ENCODE results near the gene SMYD4. TPM values are rescaled to one million over a fixed set of nuclear protein-coding genes. Genes with fewer than 3 reads are reported as not detected.

Gene SMYD4
- total and polyA plus RNA-seq, 4 donors, result 2.4 to 19.2 (median 12.2) TPM

DNA sequence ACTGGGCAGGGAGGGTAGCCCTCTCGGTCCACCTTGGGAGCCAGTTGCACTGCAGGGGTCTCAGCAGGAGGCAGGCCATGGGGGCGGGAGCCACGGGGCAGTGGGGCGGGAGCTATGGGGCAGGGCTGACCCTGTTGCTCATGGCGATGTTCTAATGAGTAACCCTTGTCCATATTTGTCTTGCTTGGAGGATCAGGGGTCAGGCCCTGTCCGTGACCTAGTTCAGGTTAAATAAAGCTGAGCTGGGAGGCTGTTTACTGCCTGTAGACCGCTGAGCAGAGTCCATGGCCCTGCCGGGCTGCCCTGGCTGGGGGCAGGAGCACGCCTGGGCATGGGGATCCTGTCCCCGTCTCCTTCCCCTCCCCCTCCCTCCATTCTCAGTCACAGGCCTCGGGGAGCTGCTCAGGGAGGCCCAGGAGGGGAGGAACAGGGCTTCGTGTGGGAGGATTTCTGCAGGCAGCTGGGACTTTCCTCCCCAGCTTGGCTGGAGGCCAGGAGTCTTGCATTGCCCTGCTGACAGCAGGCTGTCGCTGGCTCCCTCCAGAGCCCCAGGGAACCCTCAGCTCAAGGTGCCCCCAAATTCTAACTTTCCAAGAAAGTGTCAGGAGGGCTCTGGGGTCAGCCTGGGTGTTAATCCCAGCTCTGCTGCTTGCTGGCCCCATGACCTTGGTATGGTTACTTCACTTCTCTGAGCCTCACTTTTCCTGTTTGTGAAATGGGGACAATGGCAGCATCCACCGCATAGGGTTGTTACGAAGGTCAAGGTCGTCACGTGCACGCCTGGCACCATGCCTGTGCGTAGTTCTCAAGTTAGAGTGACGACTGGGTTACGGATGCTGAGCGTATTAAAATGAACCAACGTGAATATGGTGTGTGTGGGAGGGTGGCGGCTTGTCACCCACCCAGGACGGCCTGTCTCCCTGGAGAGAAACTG is 93.1 kb downstream of the SMYD4 start:
- WGBS, 2 donors, result 74% methylated on average over 24 to 25 of the region's 25 CpGs
- H3K36me3 ChIP-seq (ENCODE audit: control insufficient read depth in 1 of 2, insufficient read depth in 2 of 2, low read length in 1 of 2), result peaks cover 0 to 1% of the 10 kb centered on the region in 2 donors

GRCh38 chr17:1735834-1736347 is 93.8 kb downstream of the SMYD4 start:
- ATAC-seq (ENCODE audit: low FRiP score) (peak; percentile 5), DNase-seq (no peak)
- H3K27me3 ChIP-seq (ENCODE audit: control insufficient read depth in 1 of 2, insufficient read depth in 2 of 2, low read length in 1 of 2), result no peaks in the 10 kb centered on the region
- 87 to 88% methylated on average over 17 of the region's 17 CpGs for WGBS, 2 donors
- no peak overlapping the region for H3K4me3 ChIP-seq (ENCODE audit: low read length in 2 of 2)
- no peak overlapping the region for H3K27ac ChIP-seq (ENCODE audit: low read depth in 1 of 2, low read length in 2 of 2)
- intact Hi-C loops (cut with DNase I), result no loop called here
- H3K4me1 ChIP-seq (ENCODE audit: control insufficient read depth in 1 of 2, insufficient read depth in 2 of 2, low read length in 2 of 2), result no peaks in the 10 kb centered on the region
- no peaks in the 10 kb centered on the region for H3K9me3 ChIP-seq (ENCODE audit: control insufficient read depth, low read length)
- H3K36me3 ChIP-seq (ENCODE audit: control insufficient read depth in 1 of 2, insufficient read depth in 2 of 2, low read length in 1 of 2), result peaks cover 0 to 1% of the 10 kb centered on the region in 2 donors

More for the DNA sequence above, 93.1 kb downstream of the SMYD4 start:
- peak; percentile 27 for ATAC-seq (ENCODE audit: low FRiP score)
- DNase-seq, result peak in 1 of 2 donors; percentile 84
- intact Hi-C loops (cut with DNase I), result no loop called here
- Histone ChIP-seq H3K9me3 (ENCODE audit: control insufficient read depth, low read length) (no peaks in the 10 kb centered on the region), H3K27ac (ENCODE audit: low read depth in 1 of 2, low read length in 2 of 2) (no peak overlapping the region), H3K4me3 (ENCODE audit: low read length in 2 of 2) (no peak overlapping the region), H3K27me3 (ENCODE audit: control insufficient read depth in 1 of 2, insufficient read depth in 2 of 2, low read length in 1 of 2) (no peaks in the 10 kb centered on the region), H3K4me1 (ENCODE audit: control insufficient read depth in 1 of 2, insufficient read depth in 2 of 2, low read length in 2 of 2) (no peaks in the 10 kb centered on the region)

- H3K27me3 ChIP-seq (ENCODE audit: control insufficient read depth in 1 of 2, insufficient read depth in 2 of 2, low read length in 1 of 2), result no peaks in the 10 kb centered on the region
- intact Hi-C loops (cut with DNase I), result no loop called here
- no peaks in the 10 kb centered on the region for H3K9me3 ChIP-seq (ENCODE audit: control insufficient read depth, low read length)
- H3K27ac ChIP-seq (ENCODE audit: low read depth in 1 of 2, low read length in 2 of 2), result no peak overlapping the region
- H3K4me3 ChIP-seq (ENCODE audit: low read length in 2 of 2), result no peak overlapping the region
- no peak for DNase-seq
- no peak for ATAC-seq (ENCODE audit: low FRiP score)
- H3K4me1 ChIP-seq (ENCODE audit: control insufficient read depth in 1 of 2, insufficient read depth in 2 of 2, low read length in 2 of 2), result no peaks in the 10 kb centered on the region
- 96 to 97% methylated on average over 10 of the region's 10 CpGs for WGBS, 2 donors
- H3K36me3 ChIP-seq (ENCODE audit: control insufficient read depth in 1 of 2, insufficient read depth in 2 of 2, low read length in 1 of 2), result peaks cover 0 to 1% of the 10 kb centered on the region in 2 donors
These were observed 94.3 kb downstream of the SMYD4 start for GRCh38 chr17:1735418-1735817.

- no peaks in the 10 kb centered on the region for H3K9me3 ChIP-seq (ENCODE audit: control insufficient read depth, low read length)
- H3K4me1 ChIP-seq (ENCODE audit: control insufficient read depth in 1 of 2, insufficient read depth in 2 of 2, low read length in 2 of 2), result no peaks in the 10 kb centered on the region
- H3K27ac ChIP-seq (ENCODE audit: low read depth in 1 of 2, low read length in 2 of 2), result no peak overlapping the region
- no peak for DNase-seq
- no peak overlapping the region for H3K4me3 ChIP-seq (ENCODE audit: low read length in 2 of 2)
- WGBS, 2 donors, result 95 to 96% methylated on average over 37 to 38 of the region's 38 CpGs
- intact Hi-C loops (cut with DNase I), result no loop called here
- H3K27me3 ChIP-seq (ENCODE audit: control insufficient read depth in 1 of 2, insufficient read depth in 2 of 2, low read length in 1 of 2), result no peaks in the 10 kb centered on the region
- ATAC-seq (ENCODE audit: low FRiP score), result no peak
- H3K36me3 ChIP-seq (ENCODE audit: control insufficient read depth in 1 of 2, insufficient read depth in 2 of 2, low read length in 1 of 2), result peaks cover 0 to 1% of the 10 kb centered on the region in 2 donors
These were observed 95.9 kb downstream of the SMYD4 start for GRCh38 chr17:1733759-1734158.

DNA sequence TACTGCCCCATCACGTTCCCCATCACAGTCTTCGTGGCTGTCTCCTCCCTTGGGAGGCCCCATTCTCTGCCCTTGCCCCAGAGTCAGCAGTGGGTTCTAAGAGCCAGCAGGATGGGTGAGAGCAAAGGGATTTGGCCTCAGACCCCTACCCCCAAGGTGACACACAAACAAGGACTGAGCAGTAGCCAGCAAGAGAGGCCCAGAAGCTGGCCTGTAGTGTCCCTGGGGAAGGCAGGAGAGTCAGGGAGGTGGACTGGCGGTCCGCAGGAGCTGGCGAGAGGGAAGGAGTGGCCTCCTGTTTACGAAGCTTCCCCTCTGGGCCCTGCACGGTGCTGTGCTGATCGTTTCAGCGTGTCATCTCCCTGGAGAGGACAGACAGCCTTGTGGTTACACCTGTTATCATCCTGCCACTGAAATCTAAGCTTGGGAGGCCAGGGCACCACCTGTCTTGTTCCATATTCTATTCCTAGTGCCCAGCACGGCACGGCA is 96.8 kb downstream of the SMYD4 start:
- DNase-seq, result no peak
- ATAC-seq (ENCODE audit: low FRiP score), result no peak
- H3K36me3 ChIP-seq (ENCODE audit: control insufficient read depth in 1 of 2, insufficient read depth in 2 of 2, low read length in 1 of 2), result peaks cover 0 to 1% of the 10 kb centered on the region in 2 donors
- H3K27ac ChIP-seq (ENCODE audit: low read depth in 1 of 2, low read length in 2 of 2), result no peak overlapping the region
- H3K27me3 ChIP-seq (ENCODE audit: control insufficient read depth in 1 of 2, insufficient read depth in 2 of 2, low read length in 1 of 2), result no peaks in the 10 kb centered on the region
- intact Hi-C loops (cut with DNase I), result no loop called here
- no peaks in the 10 kb centered on the region for H3K4me1 ChIP-seq (ENCODE audit: control insufficient read depth in 1 of 2, insufficient read depth in 2 of 2, low read length in 2 of 2)
- 77 to 88% methylated on average over 11 of the region's 11 CpGs for WGBS, 2 donors
- no peaks in the 10 kb centered on the region for H3K9me3 ChIP-seq (ENCODE audit: control insufficient read depth, low read length)
- no peak overlapping the region for H3K4me3 ChIP-seq (ENCODE audit: low read length in 2 of 2)

GRCh38 chr17:1732241-1732832 is 97.4 kb downstream of the SMYD4 start:
- H3K36me3 ChIP-seq (ENCODE audit: control insufficient read depth in 1 of 2, insufficient read depth in 2 of 2, low read length in 1 of 2), result peaks cover 0 to 1% of the 10 kb centered on the region in 2 donors

DNA sequence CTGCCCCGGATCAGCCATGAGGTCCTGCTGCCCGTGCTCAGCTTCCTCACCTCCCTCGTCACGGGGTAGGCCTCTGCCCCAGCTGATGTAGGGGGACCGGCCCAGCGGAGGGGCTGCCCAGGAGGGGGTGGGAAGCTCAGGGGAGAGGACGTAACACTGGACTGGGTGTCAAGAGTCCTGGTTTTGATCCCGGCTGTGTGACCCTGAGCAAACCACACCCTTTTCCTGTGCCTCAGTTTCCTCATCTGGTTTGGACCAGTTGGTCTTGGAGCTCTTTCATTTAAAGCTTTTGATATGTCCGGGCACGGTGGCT is 98.6 kb downstream of the SMYD4 start:
- intact Hi-C loops (cut with DNase I), result no loop called here
- H3K9me3 ChIP-seq (ENCODE audit: control insufficient read depth, low read length), result no peaks in the 10 kb centered on the region
- 86 to 93% methylated on average over 10 of the region's 10 CpGs for WGBS, 2 donors
- no peak for DNase-seq
- no peak for ATAC-seq (ENCODE audit: low FRiP score)
- no peak overlapping the region for H3K27ac ChIP-seq (ENCODE audit: low read depth in 1 of 2, low read length in 2 of 2)
- H3K27me3 ChIP-seq (ENCODE audit: control insufficient read depth in 1 of 2, insufficient read depth in 2 of 2, low read length in 1 of 2), result no peaks in the 10 kb centered on the region
- H3K4me3 ChIP-seq (ENCODE audit: low read length in 2 of 2), result no peak overlapping the region
- H3K4me1 ChIP-seq (ENCODE audit: control insufficient read depth in 1 of 2, insufficient read depth in 2 of 2, low read length in 2 of 2), result no peaks in the 10 kb centered on the region
- peaks cover 0 to 1% of the 10 kb centered on the region in 2 donors for H3K36me3 ChIP-seq (ENCODE audit: control insufficient read depth in 1 of 2, insufficient read depth in 2 of 2, low read length in 1 of 2)

More at GRCh38 chr17:1732241-1732832, 97.4 kb downstream of the SMYD4 start:
- no peak overlapping the region for H3K27ac ChIP-seq (ENCODE audit: low read depth in 1 of 2, low read length in 2 of 2)
- H3K27me3 ChIP-seq (ENCODE audit: control insufficient read depth in 1 of 2, insufficient read depth in 2 of 2, low read length in 1 of 2), result no peaks in the 10 kb centered on the region
- no peak for ATAC-seq (ENCODE audit: low FRiP score)
- no peak overlapping the region for H3K4me3 ChIP-seq (ENCODE audit: low read length in 2 of 2)
- no peak for DNase-seq
- WGBS, 2 donors, result 91 to 94% methylated on average over 21 to 22 of the region's 22 CpGs
- intact Hi-C loops (cut with DNase I), result no loop called here
- no peaks in the 10 kb centered on the region for H3K9me3 ChIP-seq (ENCODE audit: control insufficient read depth, low read length)
- no peaks in the 10 kb centered on the region for H3K4me1 ChIP-seq (ENCODE audit: control insufficient read depth in 1 of 2, insufficient read depth in 2 of 2, low read length in 2 of 2)

GRCh38 chr17:1730326-1731193 is 99.1 kb downstream of the SMYD4 start:
- no peak overlapping the region for H3K4me3 ChIP-seq (ENCODE audit: low read length in 2 of 2)
- WGBS, 2 donors, result 86 to 89% methylated on average over 39 to 40 of the region's 40 CpGs
- H3K4me1 ChIP-seq (ENCODE audit: control insufficient read depth in 1 of 2, insufficient read depth in 2 of 2, low read length in 2 of 2), result no peaks in the 10 kb centered on the region
- DNase-seq, result peak; percentile 80 to 93
- intact Hi-C loops (cut with DNase I), result no loop called here
- peaks cover 0 to 1% of the 10 kb centered on the region in 2 donors for H3K36me3 ChIP-seq (ENCODE audit: control insufficient read depth in 1 of 2, insufficient read depth in 2 of 2, low read length in 1 of 2)
- H3K9me3 ChIP-seq (ENCODE audit: control insufficient read depth, low read length), result no peaks in the 10 kb centered on the region
- peak; percentile 80 for ATAC-seq (ENCODE audit: low FRiP score)
- H3K27ac ChIP-seq (ENCODE audit: low read depth in 1 of 2, low read length in 2 of 2), result no peak overlapping the region
- H3K27me3 ChIP-seq (ENCODE audit: control insufficient read depth in 1 of 2, insufficient read depth in 2 of 2, low read length in 1 of 2), result no peaks in the 10 kb centered on the region

All from aorta (tissue), 5 donors.